Liver (tissue), 9 donors: ENCODE results near the gene WBP2. TPM values are rescaled to one million over a fixed set of nuclear protein-coding genes. Genes with fewer than 3 reads are reported as not detected.

ENCODE experiments used
- DNase-seq: peaks from one replicate; pipeline ENCODE4 v3.0.0-alpha.2; 2017; ENCODE audit warnings: low spot score
- H3K27ac ChIP-seq, 2 donors: one replicate each; pipeline ENCODE4 v1.7.0; 2013; ENCODE audit warnings: inconsistent platforms in 2 of 2, low read length in 2 of 2, control low read depth in 1 of 2, low read depth in 1 of 2, mild to moderate bottlenecking in 1 of 2
- H3K27me3 ChIP-seq, 4 donors: one replicate each; pipeline versions ENCODE4 v1.6.1 to v1.7.0; 2013; ENCODE audit warnings: low read length in 3 of 4, inconsistent platforms in 1 of 4, mild to moderate bottlenecking in 1 of 4, moderate library complexity in 1 of 4; ENCODE audit not compliant: control insufficient read depth in 4 of 4, insufficient read depth in 4 of 4
- H3K36me3 ChIP-seq, 4 donors: one replicate each; pipeline versions ENCODE4 v1.6.1 to v1.7.0; 2013; ENCODE audit warnings: low read length in 3 of 4, mild to moderate bottlenecking in 3 of 4, low read depth in 1 of 4, moderate library complexity in 1 of 4; ENCODE audit not compliant: control insufficient read depth in 4 of 4, insufficient read depth in 3 of 4
- H3K4me1 ChIP-seq, 4 donors: one replicate each; pipeline versions ENCODE4 v1.6.1 to v1.7.0; 2013; ENCODE audit warnings: low read length in 3 of 4, mild to moderate bottlenecking in 3 of 4, moderate library complexity in 1 of 4; ENCODE audit not compliant: control insufficient read depth in 4 of 4, insufficient read depth in 4 of 4
- H3K4me3 ChIP-seq, 3 donors: one replicate each; pipeline versions ENCODE4 v1.6.1 to v1.7.0; 2013; ENCODE audit warnings: low read length in 3 of 3, control low read depth in 1 of 3, low read depth in 1 of 3, mild to moderate bottlenecking in 1 of 3
- H3K9ac ChIP-seq, 2 donors: one replicate each; pipeline ENCODE4 v1.7.0; 2013; ENCODE audit warnings: low read length in 2 of 2, mild to moderate bottlenecking in 2 of 2, moderate library complexity in 2 of 2, control low read depth in 1 of 2, low read depth in 1 of 2
- H3K9me3 ChIP-seq, 4 donors: one replicate each; pipeline versions ENCODE4 v1.6.1 to v1.7.0; 2013; ENCODE audit warnings: low read length in 3 of 4; ENCODE audit not compliant: control insufficient read depth in 4 of 4
- ATF3 ChIP-seq: IDR thresholded peaks from 2 replicates; pipeline ENCODE4 v1.6.1; 2016; ENCODE audit warnings: antibody characterized with exemption
- CTCF ChIP-seq: fragments of 150-350 bp; IDR thresholded peaks from 2 replicates; pipeline ENCODE4 v1.5.1; 2017; ENCODE audit warnings: improper control_type of control experiment, low read depth, low read length; ENCODE audit not compliant: missing input control
- EGR1 ChIP-seq, 2 donors: IDR thresholded peaks; 2 replicates each; pipeline ENCODE4 v1.6.1; 2016 to 2018; ENCODE audit warnings: antibody characterized with exemption in 2 of 2, low read depth in 2 of 2
- FOXA1 ChIP-seq: IDR thresholded peaks from 2 replicates; pipeline ENCODE4 v1.6.1; 2016; ENCODE audit warnings: antibody characterized with exemption
- FOXA2 ChIP-seq: IDR thresholded peaks from 2 replicates; pipeline ENCODE4 v1.6.1; 2016; ENCODE audit warnings: antibody characterized with exemption
- GABPA ChIP-seq, 2 donors: IDR thresholded peaks in 1 of 2; conservative IDR thresholded peaks in 1 of 2; 2 replicates each; pipeline ENCODE4 v1.6.1; 2016; ENCODE audit warnings: antibody characterized with exemption in 2 of 2, mild to moderate bottlenecking in 1 of 2, moderate library complexity in 1 of 2
- HNF4A ChIP-seq, 2 donors: conservative IDR thresholded peaks; 2 replicates each; pipeline ENCODE4 v1.6.1; 2016; ENCODE audit warnings: antibody characterized with exemption in 2 of 2, mild to moderate bottlenecking in 2 of 2
- HNF4G ChIP-seq: IDR thresholded peaks from 2 replicates; pipeline ENCODE4 v1.6.1; 2016; ENCODE audit warnings: antibody characterized with exemption
- JUND ChIP-seq, 2 donors: IDR thresholded peaks; 2 replicates each; pipeline ENCODE4 v1.6.1; 2016; ENCODE audit warnings: antibody characterized with exemption in 2 of 2
- MAX ChIP-seq: IDR thresholded peaks from 2 replicates; pipeline ENCODE4 v1.6.1; 2016; ENCODE audit warnings: antibody characterized with exemption
- NR2F2 ChIP-seq: IDR thresholded peaks from 2 replicates; pipeline ENCODE4 v1.6.1; 2016; ENCODE audit warnings: antibody characterized with exemption
- RAD21 ChIP-seq, 2 donors: IDR thresholded peaks; 2 replicates each; pipeline ENCODE4 v1.6.1; 2016; ENCODE audit warnings: antibody characterized with exemption in 2 of 2, mild to moderate bottlenecking in 2 of 2
- REST ChIP-seq: IDR thresholded peaks from 2 replicates; pipeline ENCODE4 v1.6.1; 2016; ENCODE audit warnings: antibody characterized with exemption, mild to moderate bottlenecking
- RXRA ChIP-seq, 2 donors: IDR thresholded peaks; 2 replicates each; pipeline ENCODE4 v1.6.1; 2017 to 2018; ENCODE audit warnings: antibody characterized with exemption in 2 of 2, mild to moderate bottlenecking in 1 of 2
- SP1 ChIP-seq: IDR thresholded peaks from 2 replicates; pipeline ENCODE4 v1.6.1; 2018; ENCODE audit warnings: antibody characterized with exemption, mild to moderate bottlenecking
- TAF1 ChIP-seq: conservative IDR thresholded peaks from 2 replicates; pipeline ENCODE4 v1.6.1; 2016; ENCODE audit warnings: antibody characterized with exemption, mild to moderate bottlenecking
- YY1 ChIP-seq: IDR thresholded peaks from 2 replicates; pipeline ENCODE4 v1.6.1; 2016; ENCODE audit warnings: antibody characterized with exemption, mild to moderate bottlenecking
- ZBTB33 ChIP-seq: IDR thresholded peaks from 2 replicates; pipeline ENCODE4 v1.6.1; 2016; ENCODE audit warnings: antibody characterized with exemption
- WGBS: extraction: QIAGEN DNeasy Blood & Tissue Kit; methylation state at CpG from one replicate; pipeline ENCODE4 v1.1.7; 2013; 5-methylcytosine and 5-hydroxymethylcytosine counted together
- polyA plus RNA-seq, 2 donors: library from polyadenylated mRNA; stranded (reverse) in 1 of 2; unstranded in 1 of 2; fragments of 200-250 nt in 1 of 2; fragments of >200 nt in 1 of 2; fragmentation: Nextera tagmentation in 1 of 2; extraction: Ambion mirVana in 1 of 2; gene quantifications; one replicate each; pipeline versions ENCODE4 v1.2.1 to v1.2.3, GENCODE V29; 2013 to 2015
- total RNA-seq, 2 donors: library from RNA; depleted of rRNA; stranded (reverse); fragments of >200 nt; gene quantifications; one replicate each; pipeline ENCODE4 v1.2.3, GENCODE V29; 2014
- donor health status: healthy.
- donor health status: healthy.
- donor health status: healthy.
- donor health status: healthy.
- donor health status: healthy.

Gene WBP2
- total and polyA plus RNA-seq, 4 donors: 29.0 to 99.4 (median 51.6) TPM

- Histone ChIP-seq H3K9ac (peak overlapping the region; percentile 9 to 52), H3K4me3 (peak overlapping the region; percentile 29 to 69 (median 55)), H3K27me3 (no peaks in the 10 kb centered on the region), H3K9me3 (no peaks in the 10 kb centered on the region), H3K27ac (peak overlapping the region; percentile 80 to 95), H3K36me3 (peaks cover 0 to 7% (median 3%) of the 10 kb centered on the region in 4 donors), H3K4me1 (peaks cover 12 to 39% (median 23%) of the 10 kb centered on the region in 4 donors)
- whole genome bisulfite sequencing: 14% methylated on average over 41 of the region's 41 CpGs
- DNase-seq: peak; percentile 51
- TF ChIP-seq EGR1 (IDR thresholded peaks at IDR 0.05; ENCODE audit: low read depth in 2 of 2): no peak
- TF ChIP-seq ATF3: peak; percentile 65
- no peak for TF ChIP-seq TAF1
- peak; percentile 24 for TF ChIP-seq REST
- no peak for TF ChIP-seq HNF4G
- TF ChIP-seq GABPA (IDR thresholded peaks at IDR 0.05 in 1 of 2, conservative IDR thresholded peaks at IDR 0.05 in 1 of 2): no peak
- no peak for TF ChIP-seq SP1
- TF ChIP-seq CTCF: peak; percentile 9
- no peak for TF ChIP-seq HNF4A (conservative IDR thresholded peaks at IDR 0.05)
- no peak for TF ChIP-seq ZBTB33
- TF ChIP-seq YY1: no peak
- TF ChIP-seq RXRA (IDR thresholded peaks at IDR 0.05): peak in 1 of 2 donors; percentile 23
- TF ChIP-seq FOXA2: no peak
- TF ChIP-seq JUND (IDR thresholded peaks at IDR 0.05): peak; percentile 86 to 90
- peak in 1 of 2 donors; percentile 36 for TF ChIP-seq RAD21 (IDR thresholded peaks at IDR 0.05)
- TF ChIP-seq FOXA1: no peak
- peak; percentile 71 for TF ChIP-seq NR2F2
- peak; percentile 7 for TF ChIP-seq MAX
Measured at GRCh38 chr17:75876938-75877751, 22.0 kb upstream of the WBP2 start.
